ENCODE measurements around the gene TMEM25.

- TF ChIP-seq CTCF (conservative IDR thresholded peaks at IDR 0.05 in 1 of 2, IDR thresholded peaks at IDR 0.05 in 1 of 2; ENCODE audit: extremely low read depth in 1 of 2, insufficient read depth in 1 of 2, low read depth in 1 of 2, low read length in 2 of 2) (no peak), EZH2 (IDR thresholded peaks at IDR 0.05; ENCODE audit: borderline replicate concordance, low read length) (no peak)
Measured at GRCh38 chr11:118511601-118512000, 19.4 kb upstream of the TMEM25 start.

Measured in mammary epithelial cell (primary cell).